HCT116 (cell line): ENCODE measurements around the gene DHX16. TPM values are rescaled to one million over a fixed set of nuclear protein-coding genes. Genes with fewer than 3 reads are reported as not detected.

Experiments used
- ATAC-seq: fragments of 200-7000 bp; cut with Tn5 transposase; 2 replicates; pipeline ENCODE4 v1.9.1; 2020; ENCODE audit warnings: mild to moderate bottlenecking, moderate library complexity
- BruUV-seq: library from RNA; stranded (reverse); fragments of 400-500 nt; replicated peaks from 2 replicates; lab custom pipeline; 2021; lab: Mats Ljungman, UMichigan
- CTCF ChIA-PET: fragments of 300-600 bp; sonication (Branson Sonifier 250); formaldehyde crosslinking; loops from one replicate; lab custom pipeline; 2021; ENCODE audit warnings: antibody characterized with exemption; lab: Charles Lee
- POLR2A ChIA-PET: fragments of 300-600, 350-600 bp; sonication (Branson Sonifier 250); formaldehyde crosslinking; loops from one replicate; lab custom pipeline; 2021; ENCODE audit warnings: antibody characterized with exemption; lab: Charles Lee
- RAD21 ChIA-PET, 2 experiments: fragments of 300-600 bp; sonication (Branson Sonifier 250); formaldehyde crosslinking; loops; one replicate each; lab custom pipeline; 2023; ENCODE audit warnings: low total read pairs in 2 of 2; ENCODE audit not compliant: uncharacterized antibody in 2 of 2, unreplicated experiment in 2 of 2, low non-redundant PET in 1 of 2; lab: Charles Lee
- DNase-seq: peaks from one replicate; pipeline ENCODE4 v3.0.0-alpha.2; 2010; ENCODE audit warnings: low read depth, low spot score
- H2AFZ ChIP-seq: fragments of 200-600 bp; shearing (Covaris generic), sonication (generic); 2 replicates; pipeline ENCODE4 v1.6.1; 2017; ENCODE audit warnings: low read depth, mixed run types, mixed read lengths, antibody characterized with exemption, low read length; ENCODE audit not compliant: poor library complexity, severe bottlenecking
- H3K27ac ChIP-seq: 2 replicates; pipeline ENCODE4 v1.5.1; 2012; ENCODE audit warnings: low read depth, low read length
- H3K27me3 ChIP-seq: fragments of 200-600 bp; sonication (generic); 2 replicates; pipeline ENCODE4 v1.6.1; 2016; ENCODE audit warnings: mixed run types, low read length, mixed read lengths; ENCODE audit not compliant: insufficient read depth
- H3K36me3 ChIP-seq, 2 experiments: fragments of 200-500 bp in 1 of 2; fragments of 200-600 bp in 1 of 2; sonication (Bioruptor generic) in 1 of 2; sonication (generic) in 1 of 2; 2 replicates each; pipeline versions ENCODE4 v1.5.1 to v1.6.1; 2014 to 2016; ENCODE audit warnings: low read length in 2 of 2, inconsistent platforms in 1 of 2, mixed read lengths in 1 of 2, mixed run types in 1 of 2; ENCODE audit not compliant: insufficient read depth in 2 of 2, control insufficient read depth in 1 of 2
- H3K4me1 ChIP-seq, 2 experiments: fragments of 200-600 bp in 1 of 2; sonication (generic) in 1 of 2; 2 replicates each; pipeline versions ENCODE4 v1.5.1 to v1.6.1; 2012 to 2017; ENCODE audit warnings: low read length in 2 of 2, inconsistent platforms in 1 of 2, mild to moderate bottlenecking in 1 of 2, mixed read lengths in 1 of 2, mixed run types in 1 of 2, moderate library complexity in 1 of 2; ENCODE audit not compliant: insufficient read depth in 2 of 2, control insufficient read depth in 1 of 2
- H3K4me2 ChIP-seq: fragments of 200-600 bp; sonication (generic); 2 replicates; pipeline ENCODE4 v1.6.1; 2017; ENCODE audit warnings: mixed run types, low read length, mixed read lengths
- H3K4me3 ChIP-seq, 2 experiments: fragments of 200-600 bp in 1 of 2; sonication (generic) in 1 of 2; replicated peaks in 1 of 2; 2 replicates each; pipeline ENCODE4 v1.5.1; 2011 to 2016; ENCODE audit warnings: low read length in 2 of 2, control low read depth in 1 of 2, low read depth in 1 of 2, mild to moderate bottlenecking in 1 of 2, mixed read lengths in 1 of 2, mixed run types in 1 of 2
- H3K79me2 ChIP-seq: fragments of 200-600 bp; sonication (generic); 2 replicates; pipeline ENCODE4 v1.6.1; 2017; ENCODE audit warnings: mild to moderate bottlenecking, mixed run types, low read length, moderate library complexity, mixed read lengths; ENCODE audit not compliant: insufficient read depth
- H3K9ac ChIP-seq: fragments of 200-600 bp; sonication (generic); 2 replicates; pipeline ENCODE4 v1.6.1; 2016; ENCODE audit warnings: low read length, mixed read lengths
- H3K9me2 ChIP-seq: fragments of 200-600 bp; sonication (generic), shearing (Covaris generic); 2 replicates; pipeline ENCODE4 v1.6.1; 2017; ENCODE audit warnings: mixed run types, mild to moderate bottlenecking, moderate library complexity; ENCODE audit not compliant: insufficient read depth
- H3K9me3 ChIP-seq, 2 experiments: fragments of 200-500 bp in 1 of 2; fragments of 200-600 bp in 1 of 2; sonication (Bioruptor generic) in 1 of 2; sonication (generic) in 1 of 2; 2 replicates each; pipeline ENCODE4 v1.6.1; 2014 to 2017; ENCODE audit warnings: low read length in 2 of 2, mixed read lengths in 2 of 2, inconsistent platforms in 1 of 2, low read depth in 1 of 2, mild to moderate bottlenecking in 1 of 2, mixed run types in 1 of 2, moderate library complexity in 1 of 2; ENCODE audit not compliant: control insufficient read depth in 1 of 2, insufficient read depth in 1 of 2
- H4K20me1 ChIP-seq: fragments of 200-600 bp; sonication (generic), shearing (Covaris generic); 2 replicates; pipeline ENCODE4 v1.6.1; 2017; ENCODE audit warnings: mixed run types, mild to moderate bottlenecking, moderate library complexity; ENCODE audit not compliant: insufficient read depth
- CEBPB ChIP-seq: IDR thresholded peaks from 2 replicates; pipeline ENCODE4 v1.6.1; 2012; ENCODE audit warnings: low read depth
- EGR1 ChIP-seq: IDR thresholded peaks from 2 replicates; pipeline ENCODE4 v1.6.1; 2012; ENCODE audit warnings: low read depth
- EZH2 ChIP-seq: fragments of 200-600 bp; sonication (generic); IDR thresholded peaks from 2 replicates; pipeline ENCODE4 v1.6.1; 2017; ENCODE audit warnings: antibody characterized with exemption, mixed run types
- EZH2phosphoT487 ChIP-seq: fragments of 200-600 bp; IDR thresholded peaks from 2 replicates; pipeline ENCODE4 v1.6.1; 2018; ENCODE audit warnings: antibody characterized with exemption, borderline replicate concordance
- FOSL1 ChIP-seq: IDR thresholded peaks from 2 replicates; pipeline ENCODE4 v1.6.1; 2012; ENCODE audit warnings: low read depth
- JUND ChIP-seq: IDR thresholded peaks from 2 replicates; pipeline ENCODE4 v1.6.1; 2012
- POLR2A ChIP-seq: IDR thresholded peaks from 2 replicates; pipeline ENCODE4 v1.7.0; 2011; ENCODE audit warnings: borderline replicate concordance; ENCODE audit not compliant: insufficient read depth, insufficient read length; ENCODE audit errors: extremely low read depth
- SIN3A ChIP-seq: IDR thresholded peaks from 2 replicates; pipeline ENCODE4 v1.6.1; 2012; ENCODE audit warnings: low read depth
- SP1 ChIP-seq: IDR thresholded peaks from 2 replicates; pipeline ENCODE4 v1.6.1; 2012; ENCODE audit warnings: low read depth
- TCF7L2 ChIP-seq: IDR thresholded peaks from 2 replicates; pipeline ENCODE4 v1.7.0; 2011; ENCODE audit warnings: borderline replicate concordance, inconsistent platforms; ENCODE audit not compliant: insufficient read depth, insufficient read length; ENCODE audit errors: extremely low read depth
- YY1 ChIP-seq: IDR thresholded peaks from 2 replicates; pipeline ENCODE4 v1.6.1; 2011; ENCODE audit warnings: low read length, low read depth, moderate library complexity, mild to moderate bottlenecking; ENCODE audit not compliant: insufficient replicate concordance; ENCODE audit errors: extremely low read depth
- ZNF274 ChIP-seq: fragments of 200-500 bp; sonication (Bioruptor generic); IDR thresholded peaks from 2 replicates; pipeline ENCODE4 v1.6.1; 2014; ENCODE audit warnings: mild to moderate bottlenecking, low read depth, low read length, inconsistent platforms
- intact Hi-C: fragments of 100-400 bp; cut with micrococcal nuclease; formaldehyde crosslinking; loops from 2 replicates; pipeline ENCODE4 v1.10.0; 2022
- total RNA-seq: library from RNA; stranded (reverse); gene quantifications from one replicate; pipeline ENCODE4 v1.2.1, GENCODE V29; 2021; ENCODE audit not compliant: unreplicated experiment
- TF ChIP-seq, protein P1 (sequence below): IDR thresholded peaks from 2 replicates; pipeline ENCODE4 v1.6.1; 2012; ENCODE audit warnings: low read depth
- TF ChIP-seq, protein P2 (sequence below): IDR thresholded peaks from 2 replicates; pipeline ENCODE4 v1.6.1; 2012
- TF ChIP-seq, protein P3 (sequence below), 3 experiments: fragments of 200-600 bp in 1 of 3; sonication (generic) in 1 of 3; IDR thresholded peaks in 2 of 3; conservative IDR thresholded peaks in 1 of 3; 2 replicates each; pipeline ENCODE4 v1.5.1; 2012 to 2017; ENCODE audit warnings: low read depth in 2 of 3, low read length in 2 of 3, antibody characterized with exemption in 1 of 3, borderline replicate concordance in 1 of 3, control low read depth in 1 of 3, mild to moderate bottlenecking in 1 of 3, mixed read lengths in 1 of 3, mixed run types in 1 of 3, moderate library complexity in 1 of 3; ENCODE audit not compliant: insufficient read depth in 1 of 3

The DHX16 gene
- total RNA-seq, 1 experiment from 2014 or later = 46.0 TPM

DNA sequence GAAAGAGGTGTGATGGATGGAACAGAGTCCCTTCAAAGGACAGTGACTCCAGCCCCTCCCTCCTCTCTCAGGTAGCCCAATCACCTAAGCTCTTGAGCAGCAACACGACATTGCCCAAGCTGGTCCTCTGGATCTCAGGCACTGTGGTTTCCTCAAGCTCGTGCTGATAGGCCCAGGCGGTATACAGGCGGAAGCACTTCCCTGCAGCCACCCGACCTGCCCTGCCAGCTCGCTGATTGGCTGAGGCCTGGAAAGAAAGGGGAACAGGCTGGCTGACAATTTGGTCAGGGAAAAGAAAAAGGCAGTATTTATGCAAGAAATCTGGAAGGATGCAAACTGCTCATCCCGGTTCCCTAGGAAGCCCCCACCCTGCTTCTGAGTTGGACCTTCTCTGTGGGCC is 16.3 kb downstream of the DHX16 start:
- Histone ChIP-seq H3K9me2 (no peaks in the 10 kb centered on the region), H3K36me3 (peaks cover 40 to 69% of the 10 kb centered on the region in 2 experiments; a peak in 3 of 4 replicates), H3K4me3 (no peak overlapping the region), H3K9me3 (no peaks in the 10 kb centered on the region), H3K9ac (no peak overlapping the region), H3K79me2 (no peaks in the 10 kb centered on the region), H4K20me1 (no peaks in the 10 kb centered on the region), H3K27ac (no peak overlapping the region), H3K4me1 (no peaks in the 10 kb centered on the region), H3K4me2 (no peak overlapping the region), H3K27me3 (no peaks in the 10 kb centered on the region), H2AFZ (no peak overlapping the region)
- CTCF ChIA-PET = no interaction called here
- no TSS peak for BruUV-seq
- RAD21 ChIA-PET = no interaction called here
- POLR2A ChIA-PET = no interaction called here
- intact Hi-C loops = no loop called here
- TF ChIP-seq, protein P1, sequence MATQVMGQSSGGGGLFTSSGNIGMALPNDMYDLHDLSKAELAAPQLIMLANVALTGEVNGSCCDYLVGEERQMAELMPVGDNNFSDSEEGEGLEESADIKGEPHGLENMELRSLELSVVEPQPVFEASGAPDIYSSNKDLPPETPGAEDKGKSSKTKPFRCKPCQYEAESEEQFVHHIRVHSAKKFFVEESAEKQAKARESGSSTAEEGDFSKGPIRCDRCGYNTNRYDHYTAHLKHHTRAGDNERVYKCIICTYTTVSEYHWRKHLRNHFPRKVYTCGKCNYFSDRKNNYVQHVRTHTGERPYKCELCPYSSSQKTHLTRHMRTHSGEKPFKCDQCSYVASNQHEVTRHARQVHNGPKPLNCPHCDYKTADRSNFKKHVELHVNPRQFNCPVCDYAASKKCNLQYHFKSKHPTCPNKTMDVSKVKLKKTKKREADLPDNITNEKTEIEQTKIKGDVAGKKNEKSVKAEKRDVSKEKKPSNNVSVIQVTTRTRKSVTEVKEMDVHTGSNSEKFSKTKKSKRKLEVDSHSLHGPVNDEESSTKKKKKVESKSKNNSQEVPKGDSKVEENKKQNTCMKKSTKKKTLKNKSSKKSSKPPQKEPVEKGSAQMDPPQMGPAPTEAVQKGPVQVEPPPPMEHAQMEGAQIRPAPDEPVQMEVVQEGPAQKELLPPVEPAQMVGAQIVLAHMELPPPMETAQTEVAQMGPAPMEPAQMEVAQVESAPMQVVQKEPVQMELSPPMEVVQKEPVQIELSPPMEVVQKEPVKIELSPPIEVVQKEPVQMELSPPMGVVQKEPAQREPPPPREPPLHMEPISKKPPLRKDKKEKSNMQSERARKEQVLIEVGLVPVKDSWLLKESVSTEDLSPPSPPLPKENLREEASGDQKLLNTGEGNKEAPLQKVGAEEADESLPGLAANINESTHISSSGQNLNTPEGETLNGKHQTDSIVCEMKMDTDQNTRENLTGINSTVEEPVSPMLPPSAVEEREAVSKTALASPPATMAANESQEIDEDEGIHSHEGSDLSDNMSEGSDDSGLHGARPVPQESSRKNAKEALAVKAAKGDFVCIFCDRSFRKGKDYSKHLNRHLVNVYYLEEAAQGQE = no peak
- TF ChIP-seq TCF7L2 (no peak), SIN3A (no peak), YY1 (no peak), CEBPB (no peak), EGR1 (no peak), POLR2A (no peak), EZH2phosphoT487 (no peak), SP1 (no peak), ZNF274 (no peak), FOSL1 (no peak), EZH2 (no peak), JUND (no peak)
- TF ChIP-seq, protein P2, sequence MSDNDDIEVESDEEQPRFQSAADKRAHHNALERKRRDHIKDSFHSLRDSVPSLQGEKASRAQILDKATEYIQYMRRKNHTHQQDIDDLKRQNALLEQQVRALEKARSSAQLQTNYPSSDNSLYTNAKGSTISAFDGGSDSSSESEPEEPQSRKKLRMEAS = no peak
- TF ChIP-seq, protein P3, sequence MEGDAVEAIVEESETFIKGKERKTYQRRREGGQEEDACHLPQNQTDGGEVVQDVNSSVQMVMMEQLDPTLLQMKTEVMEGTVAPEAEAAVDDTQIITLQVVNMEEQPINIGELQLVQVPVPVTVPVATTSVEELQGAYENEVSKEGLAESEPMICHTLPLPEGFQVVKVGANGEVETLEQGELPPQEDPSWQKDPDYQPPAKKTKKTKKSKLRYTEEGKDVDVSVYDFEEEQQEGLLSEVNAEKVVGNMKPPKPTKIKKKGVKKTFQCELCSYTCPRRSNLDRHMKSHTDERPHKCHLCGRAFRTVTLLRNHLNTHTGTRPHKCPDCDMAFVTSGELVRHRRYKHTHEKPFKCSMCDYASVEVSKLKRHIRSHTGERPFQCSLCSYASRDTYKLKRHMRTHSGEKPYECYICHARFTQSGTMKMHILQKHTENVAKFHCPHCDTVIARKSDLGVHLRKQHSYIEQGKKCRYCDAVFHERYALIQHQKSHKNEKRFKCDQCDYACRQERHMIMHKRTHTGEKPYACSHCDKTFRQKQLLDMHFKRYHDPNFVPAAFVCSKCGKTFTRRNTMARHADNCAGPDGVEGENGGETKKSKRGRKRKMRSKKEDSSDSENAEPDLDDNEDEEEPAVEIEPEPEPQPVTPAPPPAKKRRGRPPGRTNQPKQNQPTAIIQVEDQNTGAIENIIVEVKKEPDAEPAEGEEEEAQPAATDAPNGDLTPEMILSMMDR (IDR thresholded peaks at IDR 0.05 in 2 of 3, conservative IDR thresholded peaks at IDR 0.05 in 1 of 3; ENCODE audit: borderline replicate concordance in 1 of 3, insufficient read depth in 1 of 3, low read depth in 2 of 3, low read length in 2 of 3) = no peak
- no peak for DNase-seq
- ATAC-seq = no peak
